Progenitor cell of endocrine pancreas (in vitro differentiated cells): ENCODE data around the gene NT5DC4. TPM values are rescaled to one million over a fixed set of nuclear protein-coding genes. Genes with fewer than 3 reads are reported as not detected.

Source experiments
- DNase-seq: peaks from one replicate; pipeline ENCODE4 v3.0.0; 2021; ENCODE audit warnings: low spot score; ENCODE audit not compliant: unreplicated experiment
- H3K27ac Mint-ChIP-seq: 2 replicates; pipeline ENCODE4 v1.8.0; 2021; ENCODE audit warnings: mild to moderate bottlenecking, moderate library complexity, mixed read lengths
- H3K27me3 Mint-ChIP-seq: 2 replicates; pipeline ENCODE4 v1.8.0; 2021; ENCODE audit warnings: mixed read lengths
- H3K36me3 Mint-ChIP-seq: 2 replicates; pipeline ENCODE4 v1.8.0; 2022; ENCODE audit warnings: mixed read lengths; ENCODE audit not compliant: insufficient read depth
- H3K4me1 Mint-ChIP-seq: 2 replicates; pipeline ENCODE4 v1.8.0; 2021; ENCODE audit warnings: low read depth, mixed read lengths
- H3K4me3 Mint-ChIP-seq: 2 replicates; pipeline ENCODE4 v1.8.0; 2021; ENCODE audit warnings: low read depth, mild to moderate bottlenecking, moderate library complexity, mixed read lengths
- H3K9me3 Mint-ChIP-seq: 2 replicates; pipeline ENCODE4 v1.8.0; 2021; ENCODE audit warnings: low read depth, mixed read lengths
- CTCF ChIP-seq: fragments of 200-600 bp; sonication (generic); IDR thresholded peaks from one replicate; pipeline ENCODE4 v1.5.0; 2021; ENCODE audit warnings: antibody characterized with exemption, mild to moderate bottlenecking; ENCODE audit not compliant: unreplicated experiment
- long read RNA-seq: library from polyadenylated mRNA; unstranded; transcript quantifications from one replicate; pipeline ENCODE4 v2.0.0, GENCODE V29; 2020
- total RNA-seq: library from RNA; stranded (reverse); gene quantifications from 2 replicates; pipeline ENCODE4 v1.2.1, GENCODE V29; 2021

The NT5DC4 gene
- not detected in 2 replicates for total RNA-seq
- long read RNA-seq = 0 reads

- no peak within 1 kb of the TSS for H3K27ac Mint-ChIP-seq
- TF ChIP-seq CTCF = no peak
Observed at GRCh38 chr2:112720785-112721184, at the start of gene NT5DC4. Gene NT5DC4 (plus strand): TSS chr2:112721020. CDS start chr2:112721080, 60 bp downstream.

GRCh38 chr2:112671801-112672200, 49.0 kb upstream of the NT5DC4 start:
- Mint-ChIP-seq H3K27me3 (no peaks in the 10 kb centered on the region), H3K9me3 (no peaks in the 10 kb centered on the region), H3K36me3 (no peaks in the 10 kb centered on the region), H3K4me3 (no peak overlapping the region), H3K27ac (no peak overlapping the region), H3K4me1 (peaks cover 2% of the 10 kb centered on the region)
- no peak for TF ChIP-seq CTCF
- DNase-seq = no peak

More at GRCh38 chr2:112720785-112721184, at the start of gene NT5DC4:
- Mint-ChIP-seq H3K27me3 (peaks cover 5% of the 10 kb centered on the region), H3K4me3 (no peak within 1 kb of the TSS), H3K36me3 (no peaks in the 10 kb centered on the region), H3K4me1 (no peaks in the 10 kb centered on the region), H3K9me3 (no peaks in the 10 kb centered on the region)
- no peak for DNase-seq

- Mint-ChIP-seq H3K9me3 (no peaks in the 10 kb centered on the region), H3K27me3 (no peaks in the 10 kb centered on the region), H3K27ac (no peak overlapping the region), H3K4me3 (no peak overlapping the region), H3K4me1 (peaks cover 2% of the 10 kb centered on the region), H3K36me3 (no peaks in the 10 kb centered on the region)
- no peak for TF ChIP-seq CTCF
- DNase-seq = no peak
Observed at GRCh38 chr2:112673008-112673407, 47.8 kb upstream of the NT5DC4 start.

- no peaks in the 10 kb centered on the region for H3K9me3 Mint-ChIP-seq
- DNase-seq = no peak
- no peak overlapping the region for H3K27ac Mint-ChIP-seq
- H3K36me3 Mint-ChIP-seq = no peaks in the 10 kb centered on the region
- peaks cover 2% of the 10 kb centered on the region for H3K4me1 Mint-ChIP-seq
- no peak overlapping the region for H3K4me3 Mint-ChIP-seq
- TF ChIP-seq CTCF = no peak
- H3K27me3 Mint-ChIP-seq = no peaks in the 10 kb centered on the region
Observed at GRCh38 chr2:112674229-112674628, 46.6 kb upstream of the NT5DC4 start.

- Mint-ChIP-seq H3K27ac (no peak overlapping the region), H3K4me3 (no peak overlapping the region), H3K9me3 (no peaks in the 10 kb centered on the region), H3K36me3 (no peaks in the 10 kb centered on the region), H3K27me3 (peaks cover 5% of the 10 kb centered on the region), H3K4me1 (no peaks in the 10 kb centered on the region)
- no peak for DNase-seq
- no peak for TF ChIP-seq CTCF
Observed at GRCh38 chr2:112679484-112679883, 41.3 kb upstream of the NT5DC4 start.
